GM12865 (cell line): Measurements from ENCODE around the gene B3GNT5.

Experiments
- DNase-seq: peaks from one replicate; pipeline ENCODE4 v3.0.0; 2010; ENCODE audit warnings: low read depth
- H3K4me3 ChIP-seq: 2 replicates; pipeline ENCODE4 v1.5.1; 2011; ENCODE audit warnings: mild to moderate bottlenecking, low read depth, low read length, control low read depth
- CTCF ChIP-seq: IDR thresholded peaks from 2 replicates; pipeline ENCODE4 v1.5.1; 2011; ENCODE audit warnings: low read length, control low read depth, low read depth, inconsistent platforms; ENCODE audit not compliant: insufficient read depth; ENCODE audit errors: missing control alignments

B3GNT5 gene

DNA sequence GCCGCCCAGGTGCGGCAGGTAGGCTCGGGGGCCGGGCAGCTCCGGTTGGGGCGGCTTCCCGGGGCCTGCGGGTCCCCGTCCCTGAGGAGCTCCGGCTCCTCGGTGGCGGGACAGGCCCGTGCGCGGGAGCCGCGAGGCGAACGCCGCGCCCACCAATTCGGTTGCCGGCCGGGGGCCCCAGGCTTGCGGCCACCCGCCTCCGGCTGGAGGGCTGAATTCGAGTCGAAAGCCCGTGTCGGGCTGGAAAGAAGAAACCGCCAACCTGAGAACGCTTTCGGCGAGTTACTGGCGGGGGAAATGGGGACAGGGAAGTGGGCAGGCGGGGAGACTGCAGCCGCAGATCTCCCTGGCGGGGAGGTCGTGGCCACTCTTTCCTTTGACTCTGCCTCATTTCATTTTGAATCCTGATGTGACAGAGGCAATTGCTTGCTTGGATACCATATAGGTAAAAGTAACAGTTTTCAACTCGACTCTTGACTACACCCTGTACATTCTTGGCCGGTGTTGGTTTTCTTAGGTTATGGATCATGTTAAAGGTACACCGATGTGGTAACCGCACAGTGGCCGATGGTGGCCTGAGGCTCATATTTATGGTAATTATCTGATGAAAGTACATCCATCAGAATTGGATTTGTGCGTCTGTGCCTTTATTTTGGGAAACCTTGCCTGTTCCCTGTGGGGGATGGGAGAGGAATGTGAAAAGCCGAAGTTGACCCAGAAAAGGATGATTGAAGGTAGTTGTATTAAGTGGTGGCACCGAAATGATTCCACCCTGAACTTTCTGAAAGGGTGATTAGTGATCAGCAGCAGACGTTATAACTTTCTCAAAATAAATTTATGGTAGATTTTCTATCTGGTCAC, 1.7 kb downstream of the B3GNT5 start:
- TF ChIP-seq CTCF = no peak
- no peak for DNase-seq
- no peak overlapping the region for H3K4me3 ChIP-seq

- TF ChIP-seq CTCF = no peak
- H3K4me3 ChIP-seq = no peak overlapping the region
- DNase-seq = no peak
Observed at GRCh38 chr3:183255348-183255730, 2.3 kb downstream of the B3GNT5 start.

- TF ChIP-seq CTCF = no peak
- no peak overlapping the region for H3K4me3 ChIP-seq
- no peak for DNase-seq
Observed at GRCh38 chr3:183259087-183259486, 6.0 kb downstream of the B3GNT5 start.

DNA sequence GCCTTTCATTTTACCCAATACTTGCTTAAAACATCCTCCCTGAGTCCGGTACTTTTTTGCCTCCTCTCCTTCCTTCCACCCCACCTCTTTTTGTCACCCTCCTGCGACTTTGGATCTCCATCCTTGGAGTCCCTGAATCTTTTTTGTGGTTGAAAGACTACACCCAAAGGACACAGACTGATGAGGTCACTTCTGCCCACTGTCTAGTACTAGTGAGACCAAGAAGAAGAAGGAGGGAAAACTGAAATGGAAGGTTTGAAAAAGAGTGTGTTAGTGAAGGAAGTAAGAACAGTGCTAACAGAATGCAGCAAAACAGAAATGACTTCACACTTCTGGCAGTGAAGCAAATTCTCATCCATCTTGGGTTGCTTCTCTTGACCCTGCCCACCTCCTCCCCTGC, 6.6 kb downstream of the B3GNT5 start:
- TF ChIP-seq CTCF = no peak
- DNase-seq = no peak
- H3K4me3 ChIP-seq = no peak overlapping the region

DNA sequence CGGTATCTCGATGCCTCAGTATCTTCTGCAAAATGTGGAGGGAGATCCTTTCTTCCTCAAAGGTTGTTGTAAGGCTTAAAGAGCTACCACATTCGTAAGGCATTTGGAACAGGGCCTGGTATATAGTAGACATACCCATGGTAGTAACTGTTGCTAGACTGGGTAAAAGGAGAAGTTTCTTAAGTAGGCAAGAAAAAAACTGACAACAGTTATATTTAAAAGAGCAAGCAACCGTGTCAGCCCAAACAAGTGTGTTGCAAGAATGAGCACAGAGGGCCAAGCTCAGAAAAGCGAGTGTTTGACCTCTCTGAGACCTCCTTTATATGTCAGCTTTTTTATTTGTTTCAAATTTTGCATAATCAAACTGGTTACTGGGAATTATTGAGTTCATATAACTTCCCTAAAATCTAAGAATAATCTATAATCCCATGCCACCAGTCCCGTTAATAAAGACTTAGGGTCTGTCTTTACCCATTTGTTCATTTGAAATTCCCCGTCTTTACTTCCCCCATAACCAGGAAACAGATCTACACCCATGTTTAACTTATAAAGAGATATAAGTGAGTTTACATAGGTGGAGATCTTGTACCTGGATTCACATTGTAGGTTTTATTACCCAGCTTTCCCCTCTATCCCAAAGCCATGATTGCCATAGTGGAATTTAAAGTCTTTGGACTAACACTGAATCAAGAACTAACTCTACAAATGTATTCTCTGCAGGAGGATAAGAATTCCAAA, 7.3 kb downstream of the B3GNT5 start:
- DNase-seq = no peak
- no peak overlapping the region for H3K4me3 ChIP-seq
- no peak for TF ChIP-seq CTCF

GRCh38 chr3:183261151-183261724, 8.2 kb downstream of the B3GNT5 start:
- no peak for DNase-seq
- no peak for TF ChIP-seq CTCF
- no peak overlapping the region for H3K4me3 ChIP-seq
